Vagina (tissue), 2 donors: ENCODE results near the gene ACTA2.

Experiments used
- CTCF ChIP-seq, 3 experiments: fragments of 450-650 bp in 2 of 3; fragments of 200-600 bp in 1 of 3; sonication (generic) in 1 of 3; IDR thresholded peaks; one replicate each; pipeline ENCODE4 v1.5.1; 2017 to 2019; ENCODE audit warnings: antibody characterized with exemption in 3 of 3, mild to moderate bottlenecking in 2 of 3, moderate library complexity in 2 of 3
- POLR2A ChIP-seq, 2 donors: fragments of 450-650 bp; IDR thresholded peaks; one replicate each; pipeline ENCODE4 v1.6.1; 2017; ENCODE audit warnings: antibody characterized with exemption in 2 of 2, mild to moderate bottlenecking in 2 of 2, moderate library complexity in 2 of 2

DNA sequence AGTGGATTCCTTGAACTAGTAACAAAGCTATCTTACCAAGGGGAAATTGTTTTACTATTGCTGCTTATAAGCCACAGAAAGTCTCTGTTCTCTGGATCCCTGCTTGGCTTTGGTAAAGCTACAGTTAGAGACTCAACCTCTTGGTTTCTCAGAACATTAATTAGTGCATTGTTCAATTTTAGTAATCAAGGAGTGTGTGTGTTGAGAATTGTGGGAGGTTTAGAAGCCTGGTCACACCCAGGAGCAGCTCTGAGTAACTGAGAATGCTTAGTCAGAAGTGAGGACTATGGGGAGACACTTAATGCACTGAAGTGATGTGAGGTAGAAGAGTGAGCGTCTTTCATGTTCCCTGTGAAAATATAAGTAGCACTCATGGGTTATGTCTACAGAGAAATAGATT lies 8.2 kb upstream of the ACTA2 start:
- TF ChIP-seq POLR2A (IDR thresholded peaks at IDR 0.05) (no peak), CTCF (IDR thresholded peaks at IDR 0.05) (no peak)
